SHP77 (cell line): ENCODE results near the gene RAC2.
"Not testable (repeated sequence)": the region's sequence is repeated elsewhere in the genome, so short reads cannot be mapped to it uniquely, and the experiment has no call there.

Source experiments
- DNase-seq, 2 experiments: peaks; one replicate each; lab custom pipeline; 2025; lab: John Stamatoyannopoulos, UW

Gene RAC2

DNA sequence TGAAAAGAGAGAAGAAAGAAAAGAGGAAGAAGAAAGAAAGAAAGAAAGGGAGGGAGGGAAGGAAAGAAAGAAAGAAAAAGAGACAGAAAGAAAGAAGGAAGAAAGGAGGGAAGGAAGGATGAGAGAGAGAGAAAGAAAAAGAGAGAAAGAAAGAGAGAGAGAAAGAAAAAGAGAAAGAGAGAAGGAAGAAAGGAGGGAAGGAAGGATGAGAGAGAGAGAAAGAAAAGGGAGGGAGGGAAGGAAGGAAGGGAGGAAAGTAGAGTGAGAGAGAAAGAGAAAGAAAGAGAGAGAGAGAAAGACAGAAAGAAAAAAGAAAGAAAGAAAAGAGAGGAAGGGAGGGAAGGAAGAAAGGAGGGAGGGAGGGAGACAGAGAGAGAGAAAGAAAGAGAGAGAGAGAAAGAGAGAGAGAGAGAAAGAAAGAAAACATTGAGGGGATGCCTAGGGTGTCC is 11.5 kb upstream of the RAC2 start:
- no peak for DNase-seq

GRCh38 chr22:37254867-37255233 is 10.8 kb upstream of the RAC2 start:
- no peak for DNase-seq

DNA sequence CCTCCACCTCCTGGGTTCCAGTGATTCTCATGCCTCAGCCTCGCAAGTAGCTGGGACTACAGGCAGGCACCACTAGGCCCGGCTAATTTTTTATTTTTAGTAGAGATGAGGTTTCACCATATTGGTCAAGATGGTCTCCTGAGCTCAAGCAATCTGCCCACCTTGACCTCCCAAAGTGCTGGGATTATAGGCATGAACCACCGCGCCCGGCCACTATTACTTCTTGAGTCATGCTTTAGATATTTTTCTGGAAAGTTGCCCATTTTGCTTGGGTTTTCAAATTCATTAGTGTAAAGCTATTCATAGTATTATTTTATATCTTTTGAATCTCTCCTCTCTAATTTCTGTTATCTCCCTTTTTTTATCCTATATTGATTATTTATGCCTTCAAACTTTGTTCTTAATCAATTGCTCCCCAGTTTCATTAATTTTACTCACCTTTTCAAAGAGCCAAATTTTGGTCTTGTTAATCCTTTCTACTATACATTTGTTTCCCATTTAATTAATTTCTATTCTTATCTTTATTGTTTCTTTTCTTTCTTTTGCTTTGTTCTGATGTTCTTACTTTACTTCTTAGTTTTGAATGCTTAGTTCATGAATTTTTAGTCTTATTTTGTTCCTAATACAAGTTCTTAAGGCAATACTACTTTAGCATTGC is 10.3 kb upstream of the RAC2 start:
- DNase-seq, result no peak

GRCh38 chr22:37253126-37253660 is 9.1 kb upstream of the RAC2 start:
- no peak for DNase-seq

DNA sequence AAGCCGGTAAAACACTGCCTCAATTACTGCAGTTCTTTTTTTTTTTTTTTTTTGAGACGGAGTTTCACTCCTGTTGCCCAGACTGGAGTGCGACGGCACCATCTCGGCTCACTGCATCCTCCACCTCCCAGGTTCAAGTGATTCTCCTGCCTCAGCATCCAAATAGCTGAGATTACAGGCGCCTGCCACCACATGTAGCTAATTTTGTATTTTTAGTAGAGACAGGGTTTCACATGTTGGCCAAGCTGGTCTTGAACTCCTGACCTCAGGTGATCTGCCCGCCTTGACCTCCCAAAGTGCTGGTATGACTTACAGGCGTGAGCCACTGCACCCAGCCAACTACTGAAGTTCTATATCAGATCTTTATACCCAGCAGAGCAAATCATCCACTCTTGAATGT is 7.8 kb upstream of the RAC2 start:
- not testable (repeated sequence) for DNase-seq

DNA sequence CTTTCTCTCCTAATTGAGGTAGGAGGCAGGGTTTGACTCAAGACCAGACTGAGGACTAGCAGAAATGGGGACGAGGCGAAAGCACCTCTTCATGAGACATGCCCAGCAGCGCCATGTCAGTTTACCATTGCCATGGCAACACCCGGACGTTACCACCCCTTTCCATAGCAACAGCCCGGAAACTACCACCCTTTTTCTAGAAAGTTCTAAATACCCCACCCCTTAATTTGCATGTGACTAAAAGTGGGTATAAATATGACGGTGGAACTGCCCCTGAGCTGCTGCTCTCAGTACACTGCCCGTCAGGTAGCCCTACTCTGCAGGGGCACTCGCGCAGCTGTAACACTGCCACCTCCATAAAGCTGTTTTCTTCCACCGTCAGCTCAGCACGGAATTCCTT is 5.9 kb upstream of the RAC2 start:
- no peak for DNase-seq

DNA sequence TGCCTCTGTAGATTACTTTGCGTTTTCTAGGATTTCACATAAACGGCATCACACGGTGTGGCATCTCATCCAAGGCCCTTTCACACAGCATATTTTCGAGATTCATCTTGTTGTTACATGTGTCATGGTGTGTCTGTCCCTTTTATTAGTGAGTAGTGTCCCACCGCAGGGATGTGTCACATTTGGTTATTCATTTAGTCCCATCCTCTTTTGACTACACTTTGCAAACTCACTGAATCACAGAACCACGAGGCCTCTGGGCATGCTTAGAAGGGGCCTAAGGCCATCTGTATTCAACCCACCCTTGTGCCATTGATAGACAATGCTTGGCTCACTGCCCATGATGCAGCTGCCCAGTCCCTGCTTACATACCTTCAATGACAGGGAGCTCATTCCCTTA is 4.2 kb upstream of the RAC2 start:
- DNase-seq, result no peak

DNA sequence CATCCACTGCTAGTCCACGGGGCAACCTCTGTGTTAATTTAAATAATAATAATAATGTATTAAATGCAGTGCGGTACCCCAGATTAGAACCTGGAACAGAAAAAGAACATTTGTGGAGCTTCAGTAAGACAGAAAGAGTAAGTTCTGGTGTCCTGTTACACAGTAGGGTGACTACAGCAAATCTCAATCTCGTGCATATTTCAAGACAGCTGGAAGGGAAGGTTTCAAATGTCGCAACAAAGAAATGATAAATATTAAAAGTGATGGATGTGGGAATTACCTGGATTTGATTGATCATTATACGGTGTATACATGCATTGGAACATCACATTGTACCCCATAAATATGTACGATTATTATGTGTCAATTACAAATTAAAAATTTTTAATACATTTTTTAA is 1.7 kb upstream of the RAC2 start:
- DNase-seq, result no peak

DNA sequence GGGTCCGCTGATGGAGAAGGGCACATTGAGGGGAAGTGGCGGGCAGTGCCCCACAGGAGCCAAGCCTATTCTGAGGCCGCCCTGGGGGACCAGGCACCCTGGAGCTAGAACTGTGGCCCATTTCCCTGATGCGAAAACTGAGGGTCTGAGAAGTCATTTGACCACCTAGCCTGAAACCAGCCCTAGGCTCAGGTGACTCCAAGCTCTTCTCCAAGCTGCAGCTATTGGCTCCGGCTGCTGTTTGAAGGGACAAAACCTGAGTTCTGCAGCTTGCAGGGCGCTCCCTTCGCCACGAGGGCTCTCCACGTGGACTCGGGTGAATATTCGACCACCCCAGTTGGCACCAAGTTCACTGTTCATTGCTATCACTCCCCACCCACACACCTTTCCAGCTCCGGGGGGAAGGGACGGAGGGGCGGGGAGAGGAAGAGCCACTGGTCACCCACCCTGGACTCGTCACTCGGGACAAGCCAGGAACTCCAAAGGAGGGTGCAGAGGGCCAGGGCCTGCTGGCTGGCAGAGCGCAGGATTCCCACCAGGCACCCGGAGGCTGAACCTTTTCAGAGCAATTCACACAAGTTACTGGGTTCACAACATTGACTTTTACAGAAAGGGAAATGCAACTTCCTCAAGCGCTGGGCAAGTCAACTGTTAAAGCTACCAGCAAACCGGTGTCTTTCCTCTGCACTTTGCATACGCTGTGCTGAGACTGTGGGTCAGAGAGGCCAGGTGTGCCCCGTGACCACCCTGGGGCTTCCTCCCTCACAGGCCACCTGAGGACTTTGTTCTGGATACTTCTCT is 1.1 kb upstream of the RAC2 start:
- DNase-seq, result no peak

GRCh38 chr22:37243402-37244113 is 511 bp downstream of the RAC2 start:
- no peak for DNase-seq

GRCh38 chr22:37242395-37242918 is 1.6 kb downstream of the RAC2 start:
- no peak for DNase-seq

GRCh38 chr22:37241351-37242142 is 2.5 kb downstream of the RAC2 start:
- no peak for DNase-seq

GRCh38 chr22:37240941-37241320 is 3.1 kb downstream of the RAC2 start:
- DNase-seq, result no peak

GRCh38 chr22:37240240-37240940 is 3.7 kb downstream of the RAC2 start:
- no peak for DNase-seq

DNA sequence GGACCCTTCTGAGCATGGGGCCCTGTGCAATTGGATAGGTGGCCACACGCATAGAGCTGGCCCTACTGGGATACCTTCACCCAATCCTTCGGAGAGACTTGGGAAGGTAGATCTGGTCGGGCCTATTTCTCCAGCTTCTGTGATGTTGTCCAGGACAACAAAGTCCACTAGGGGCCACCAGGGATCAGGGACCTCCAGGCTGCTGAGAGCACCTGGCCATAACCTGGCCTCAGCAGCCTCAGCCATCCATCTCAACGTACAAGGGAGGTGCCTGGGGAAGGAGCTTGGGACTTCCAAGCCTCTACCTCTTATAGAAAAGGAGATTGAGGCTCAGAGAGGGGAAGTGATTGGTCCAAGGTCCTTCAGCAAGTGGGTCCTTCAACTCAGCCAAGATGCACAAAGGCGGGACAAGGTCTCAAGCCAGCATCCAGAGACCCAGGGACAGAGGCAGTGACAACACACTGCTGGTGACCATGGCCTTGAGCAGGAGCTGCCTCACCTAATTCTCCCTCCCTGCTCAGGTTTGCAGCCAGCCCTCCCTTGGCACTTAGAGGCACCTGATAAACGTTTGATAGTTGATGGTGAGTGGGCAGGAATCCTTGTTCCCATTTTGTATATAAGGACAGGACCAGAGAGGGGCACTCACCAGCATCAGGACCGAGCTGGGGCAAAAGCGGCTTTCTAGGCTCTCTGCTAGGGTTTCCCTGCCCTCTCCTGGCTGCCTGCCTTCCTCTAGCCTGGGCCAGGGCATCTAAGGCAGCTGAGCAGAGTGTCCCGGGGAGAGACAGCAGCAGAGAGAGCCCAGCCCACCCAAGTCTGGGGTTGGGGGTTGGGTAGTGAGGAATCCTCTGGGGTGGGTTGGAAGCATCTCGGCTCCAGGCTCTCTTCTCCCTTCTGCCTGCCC is 4.5 kb downstream of the RAC2 start:
- no peak for DNase-seq

GRCh38 chr22:37237371-37238268 is 6.4 kb downstream of the RAC2 start:
- DNase-seq, result no peak

DNA sequence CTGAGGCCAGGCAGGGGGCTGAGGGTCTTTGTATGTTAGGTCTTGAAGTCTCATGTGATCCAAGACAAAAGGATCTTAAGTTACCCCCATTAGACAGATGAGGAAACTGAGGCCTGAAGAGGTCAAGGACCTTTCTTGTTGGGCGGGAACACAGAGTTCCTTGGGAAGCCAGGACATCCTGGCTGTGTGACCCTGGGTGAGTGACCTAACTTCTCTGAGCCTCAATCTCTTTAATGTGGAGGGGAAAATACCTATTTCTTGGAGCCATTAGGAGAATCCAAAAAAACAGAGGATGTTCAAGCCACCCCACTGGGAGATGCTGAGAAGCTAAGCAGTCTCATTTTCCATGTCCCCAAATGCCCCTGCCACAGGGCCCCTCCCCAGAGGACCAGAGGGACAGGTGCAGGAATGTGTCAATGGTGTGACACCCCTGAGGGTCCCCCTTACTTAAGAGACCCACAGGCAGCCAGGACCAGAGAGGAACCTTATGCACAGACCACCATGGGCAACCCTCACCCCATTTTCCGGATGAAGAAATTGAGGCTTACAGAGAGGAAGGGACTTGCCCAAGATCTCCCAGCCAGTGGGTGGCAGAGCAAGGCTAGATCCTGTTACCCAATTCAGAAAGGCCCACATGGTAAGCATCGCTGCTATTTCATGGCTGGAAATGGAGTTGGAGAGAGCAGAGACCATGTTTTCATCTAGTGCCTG is 8.0 kb downstream of the RAC2 start:
- no peak for DNase-seq
